WTC11 (cell line): ENCODE data around the gene ARMC6. TPM values are rescaled to one million over a fixed set of nuclear protein-coding genes. Genes with fewer than 3 reads are reported as not detected.

Experiments
- ATAC-seq: fragments of 200-7000 bp; cut with Tn5 transposase; 2 replicates; pipeline ENCODE4 v1.10.0; 2021; ENCODE audit warnings: mild to moderate bottlenecking, moderate library complexity
- CTCF ChIA-PET: fragments of 300-600 bp; sonication (Branson Sonifier 250); formaldehyde crosslinking; loops from one replicate; lab custom pipeline; 2021; ENCODE audit warnings: antibody characterized with exemption; lab: Charles Lee
- POLR2A ChIA-PET: fragments of 350-600 bp; sonication (Branson Sonifier 250); formaldehyde crosslinking; loops from one replicate; lab custom pipeline; 2021; ENCODE audit warnings: antibody characterized with exemption; lab: Charles Lee
- DNase-seq: peaks from one replicate; pipeline ENCODE4 v3.0.0; 2021; ENCODE audit warnings: low spot score
- H3K27ac Mint-ChIP-seq: 2 replicates; pipeline ENCODE4 v1.8.0; 2021; ENCODE audit warnings: mixed read lengths
- H3K27me3 Mint-ChIP-seq: 2 replicates; pipeline ENCODE4 v1.8.0; 2021; ENCODE audit warnings: low read depth, mild to moderate bottlenecking, moderate library complexity, mixed read lengths
- H3K36me3 Mint-ChIP-seq: 2 replicates; pipeline ENCODE4 v1.8.0; 2021; ENCODE audit warnings: mixed read lengths
- H3K4me1 Mint-ChIP-seq: 2 replicates; pipeline ENCODE4 v1.8.0; 2022; ENCODE audit warnings: mixed read lengths
- H3K4me3 Mint-ChIP-seq: 2 replicates; pipeline ENCODE4 v1.8.0; 2021; ENCODE audit warnings: mild to moderate bottlenecking, moderate library complexity, mixed read lengths
- H3K9me3 Mint-ChIP-seq: 2 replicates; pipeline ENCODE4 v1.8.0; 2021; ENCODE audit warnings: mixed read lengths
- ATF6 ChIP-seq: sonication (generic); formaldehyde crosslinking; IDR thresholded peaks from 2 replicates; pipeline ENCODE4 v1.8.1; 2023; ENCODE audit warnings: mild to moderate bottlenecking, missing genetic modification reagents
- E2F1 ChIP-seq: sonication (generic); formaldehyde crosslinking; IDR thresholded peaks from 2 replicates; pipeline ENCODE4 v1.8.0; 2022; ENCODE audit warnings: mild to moderate bottlenecking, missing genetic modification reagents
- EMX1 ChIP-seq: fragments of 250-450 bp; sonication (Bioruptor Pico); IDR thresholded peaks from 2 replicates; pipeline ENCODE4 v1.8.0; 2021; ENCODE audit warnings: mild to moderate bottlenecking
- FOXP1 ChIP-seq: sonication (generic); formaldehyde crosslinking; IDR thresholded peaks from 2 replicates; pipeline ENCODE4 v1.8.0; 2022; ENCODE audit warnings: missing genetic modification reagents, mild to moderate bottlenecking, moderate library complexity, borderline replicate concordance
- GABPB1 ChIP-seq: sonication (generic); formaldehyde crosslinking; IDR thresholded peaks from 2 replicates; pipeline ENCODE4 v1.8.1; 2023; ENCODE audit warnings: mild to moderate bottlenecking, missing genetic modification reagents
- HMGA2 ChIP-seq: fragments of 250-450 bp; sonication (Bioruptor Pico); IDR thresholded peaks from 2 replicates; pipeline ENCODE4 v1.4.0; 2021; ENCODE audit warnings: mild to moderate bottlenecking, moderate library complexity
- JAZF1 ChIP-seq: fragments of 250-450 bp; sonication (Bioruptor Pico); IDR thresholded peaks from 2 replicates; pipeline ENCODE4 v1.9.0; 2021; ENCODE audit warnings: moderate library complexity, mild to moderate bottlenecking, inconsistent platforms
- NFYB ChIP-seq: sonication (generic); formaldehyde crosslinking; conservative IDR thresholded peaks from 2 replicates; pipeline ENCODE4 v1.8.0; 2022; ENCODE audit warnings: low read depth, missing genetic modification reagents
- NR1H2 ChIP-seq: sonication (generic); formaldehyde crosslinking; IDR thresholded peaks from 2 replicates; pipeline ENCODE4 v1.9.0; 2021; ENCODE audit warnings: mild to moderate bottlenecking, moderate library complexity, missing genetic modification reagents
- NR2C2 ChIP-seq: sonication (generic); formaldehyde crosslinking; IDR thresholded peaks from 2 replicates; pipeline ENCODE4 v1.8.0; 2022; ENCODE audit warnings: mild to moderate bottlenecking, missing genetic modification reagents
- NR3C1 ChIP-seq: sonication (generic); formaldehyde crosslinking; conservative IDR thresholded peaks from 2 replicates; pipeline ENCODE4 v1.8.1; 2023; ENCODE audit warnings: low read depth, mild to moderate bottlenecking, missing genetic modification reagents
- OVOL2 ChIP-seq: fragments of 250-450 bp; sonication (Bioruptor Pico); IDR thresholded peaks from 2 replicates; pipeline ENCODE4 v1.9.0; 2021; ENCODE audit warnings: mild to moderate bottlenecking, borderline replicate concordance
- RELA ChIP-seq: sonication (generic); formaldehyde crosslinking; IDR thresholded peaks from 2 replicates; pipeline ENCODE4 v1.8.1; 2022; ENCODE audit warnings: missing genetic modification reagents, mild to moderate bottlenecking, borderline replicate concordance
- SMAD3 ChIP-seq: sonication (generic); formaldehyde crosslinking; IDR thresholded peaks from 2 replicates; pipeline ENCODE4 v1.8.0; 2022; ENCODE audit warnings: missing genetic modification reagents, mild to moderate bottlenecking, borderline replicate concordance
- TP53 ChIP-seq: sonication (generic); formaldehyde crosslinking; IDR thresholded peaks from 2 replicates; pipeline ENCODE4 v1.8.1; 2023; ENCODE audit warnings: mild to moderate bottlenecking, missing genetic modification reagents
- ZNF232 ChIP-seq: sonication (generic); formaldehyde crosslinking; IDR thresholded peaks from 2 replicates; pipeline ENCODE4 v1.8.0; 2022; ENCODE audit warnings: mild to moderate bottlenecking, missing genetic modification reagents
- total RNA-seq: library from RNA; stranded (reverse); gene quantifications from 3 replicates; pipeline ENCODE4 v1.2.3, GENCODE V29; 2021
- TF ChIP-seq, protein P1 (sequence below): fragments of 250-450 bp; sonication (Bioruptor Pico); conservative IDR thresholded peaks from 2 replicates; pipeline ENCODE4 v1.9.0; 2021; ENCODE audit warnings: mild to moderate bottlenecking
- TF ChIP-seq, protein P2 (sequence below): fragments of 250-450 bp; sonication (Bioruptor Pico); IDR thresholded peaks from 2 replicates; pipeline ENCODE4 v1.9.0; 2021; ENCODE audit warnings: moderate library complexity, mild to moderate bottlenecking, inconsistent platforms, borderline replicate concordance
- TF ChIP-seq, protein P3 (sequence below): sonication (generic); formaldehyde crosslinking; IDR thresholded peaks from 2 replicates; pipeline ENCODE4 v1.8.1; 2023; ENCODE audit warnings: mild to moderate bottlenecking, missing genetic modification reagents
- TF ChIP-seq, protein P4 (sequence below): sonication (generic); formaldehyde crosslinking; IDR thresholded peaks from 2 replicates; pipeline ENCODE4 v1.8.0; 2023; ENCODE audit warnings: missing genetic modification reagents
- TF ChIP-seq, protein P5 (sequence below): sonication (generic); formaldehyde crosslinking; IDR thresholded peaks from 2 replicates; pipeline ENCODE4 v1.8.1; 2023; ENCODE audit warnings: mild to moderate bottlenecking, missing genetic modification reagents, borderline replicate concordance
- TF ChIP-seq, protein P6 (sequence below): fragments of 250-450 bp; sonication (Bioruptor Pico); IDR thresholded peaks from 2 replicates; pipeline ENCODE4 v1.9.0; 2021; ENCODE audit warnings: mild to moderate bottlenecking
- TF ChIP-seq, protein P7 (sequence below): fragments of 200-600 bp; IDR thresholded peaks from 2 replicates; pipeline ENCODE4 v1.8.0; 2022; ENCODE audit warnings: antibody characterized with exemption

The ARMC6 gene
- total RNA-seq, 1 experiment from 2014 or later = 58.8 TPM

DNA sequence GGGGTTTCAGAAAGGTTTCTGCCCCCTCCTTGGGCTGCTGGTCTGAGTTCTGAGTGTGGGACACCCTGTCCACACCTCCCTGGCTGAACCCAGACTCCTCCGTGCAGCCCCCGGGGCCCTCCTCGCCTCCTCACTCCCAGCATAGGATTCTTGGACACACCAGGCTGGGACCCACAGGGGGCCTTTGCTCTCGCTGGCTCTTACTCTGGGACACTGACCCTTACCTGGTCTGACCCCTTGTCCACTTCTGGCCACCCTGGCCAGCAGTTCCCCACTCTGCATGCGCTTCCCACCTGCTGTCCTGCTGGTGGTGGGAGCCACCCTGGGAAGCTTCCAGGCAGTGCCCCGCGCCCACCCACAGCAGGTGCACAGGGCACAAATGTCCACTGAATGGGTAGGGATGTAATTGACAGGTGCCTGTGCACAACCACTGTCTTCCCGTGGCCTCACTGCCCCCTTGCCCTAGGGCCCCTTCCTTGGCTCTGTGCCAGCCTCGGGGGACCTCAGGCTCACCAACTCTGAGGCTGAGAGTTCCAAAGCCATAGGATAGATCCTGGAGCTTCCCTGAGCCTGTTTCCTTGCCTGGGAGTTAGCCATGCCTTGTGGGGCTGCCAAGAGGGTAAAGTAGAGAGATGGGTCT lies 23.4 kb downstream of the ARMC6 start (continued):
- TF ChIP-seq EMX1 = no peak
- TF ChIP-seq, protein P1, sequence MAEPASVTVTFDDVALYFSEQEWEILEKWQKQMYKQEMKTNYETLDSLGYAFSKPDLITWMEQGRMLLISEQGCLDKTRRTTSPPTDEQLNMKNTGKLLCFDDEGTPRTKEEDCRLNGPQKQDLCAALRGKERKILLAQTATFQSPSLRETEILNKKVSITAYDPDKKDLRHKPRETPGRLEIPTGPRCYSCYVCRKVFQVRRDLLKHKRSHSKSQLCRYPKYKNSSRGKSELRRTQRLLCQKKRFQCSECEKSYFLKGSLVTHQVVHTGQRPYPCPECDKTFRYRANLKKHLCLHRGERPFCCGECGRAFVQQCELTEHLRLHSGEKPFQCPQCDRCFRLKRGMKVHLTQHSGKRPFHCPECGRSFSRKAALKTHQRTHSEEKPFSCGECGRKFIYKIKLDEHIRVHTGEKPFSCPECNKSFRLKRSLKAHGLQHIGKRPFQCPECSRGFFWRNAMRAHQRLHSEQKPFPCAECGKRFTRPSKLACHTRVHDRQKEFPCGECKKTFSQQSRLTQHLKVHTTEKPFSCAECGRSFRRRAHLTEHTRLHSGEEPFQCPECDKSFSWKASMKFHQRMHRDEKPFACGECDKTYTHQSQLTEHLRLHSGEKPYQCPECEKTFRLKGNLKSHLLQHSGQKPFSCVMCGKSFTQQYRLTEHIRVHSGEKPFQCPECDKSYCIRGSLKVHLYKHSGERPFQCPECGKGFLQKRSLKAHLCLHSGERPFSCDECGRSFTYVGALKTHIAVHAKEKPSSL (CRISPR knock-in tag) = no peak
- no peak for TF ChIP-seq NR1H2 (CRISPR knock-in tag)
- no peak for TF ChIP-seq JAZF1
- no peak for TF ChIP-seq NFYB (CRISPR knock-in tag)
- TF ChIP-seq, protein P2, sequence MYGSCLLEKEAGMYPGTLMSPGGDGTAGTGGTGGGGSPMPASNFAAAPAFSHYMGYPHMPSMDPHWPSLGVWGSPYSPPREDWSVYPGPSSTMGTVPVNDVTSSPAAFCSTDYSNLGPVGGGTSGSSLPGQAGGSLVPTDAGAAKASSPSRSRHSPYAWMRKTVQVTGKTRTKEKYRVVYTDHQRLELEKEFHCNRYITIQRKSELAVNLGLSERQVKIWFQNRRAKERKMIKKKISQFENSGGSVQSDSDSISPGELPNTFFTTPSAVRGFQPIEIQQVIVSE = no peak
- TF ChIP-seq, protein P3, sequence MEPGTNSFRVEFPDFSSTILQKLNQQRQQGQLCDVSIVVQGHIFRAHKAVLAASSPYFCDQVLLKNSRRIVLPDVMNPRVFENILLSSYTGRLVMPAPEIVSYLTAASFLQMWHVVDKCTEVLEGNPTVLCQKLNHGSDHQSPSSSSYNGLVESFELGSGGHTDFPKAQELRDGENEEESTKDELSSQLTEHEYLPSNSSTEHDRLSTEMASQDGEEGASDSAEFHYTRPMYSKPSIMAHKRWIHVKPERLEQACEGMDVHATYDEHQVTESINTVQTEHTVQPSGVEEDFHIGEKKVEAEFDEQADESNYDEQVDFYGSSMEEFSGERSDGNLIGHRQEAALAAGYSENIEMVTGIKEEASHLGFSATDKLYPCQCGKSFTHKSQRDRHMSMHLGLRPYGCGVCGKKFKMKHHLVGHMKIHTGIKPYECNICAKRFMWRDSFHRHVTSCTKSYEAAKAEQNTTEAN (CRISPR knock-in tag) = no peak
- no peak for TF ChIP-seq FOXP1 (CRISPR knock-in tag)
- no peak for TF ChIP-seq TP53 (CRISPR knock-in tag)
- TF ChIP-seq, protein P4, sequence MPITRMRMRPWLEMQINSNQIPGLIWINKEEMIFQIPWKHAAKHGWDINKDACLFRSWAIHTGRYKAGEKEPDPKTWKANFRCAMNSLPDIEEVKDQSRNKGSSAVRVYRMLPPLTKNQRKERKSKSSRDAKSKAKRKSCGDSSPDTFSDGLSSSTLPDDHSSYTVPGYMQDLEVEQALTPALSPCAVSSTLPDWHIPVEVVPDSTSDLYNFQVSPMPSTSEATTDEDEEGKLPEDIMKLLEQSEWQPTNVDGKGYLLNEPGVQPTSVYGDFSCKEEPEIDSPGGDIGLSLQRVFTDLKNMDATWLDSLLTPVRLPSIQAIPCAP (CRISPR knock-in tag) = no peak
- TF ChIP-seq, protein P5, sequence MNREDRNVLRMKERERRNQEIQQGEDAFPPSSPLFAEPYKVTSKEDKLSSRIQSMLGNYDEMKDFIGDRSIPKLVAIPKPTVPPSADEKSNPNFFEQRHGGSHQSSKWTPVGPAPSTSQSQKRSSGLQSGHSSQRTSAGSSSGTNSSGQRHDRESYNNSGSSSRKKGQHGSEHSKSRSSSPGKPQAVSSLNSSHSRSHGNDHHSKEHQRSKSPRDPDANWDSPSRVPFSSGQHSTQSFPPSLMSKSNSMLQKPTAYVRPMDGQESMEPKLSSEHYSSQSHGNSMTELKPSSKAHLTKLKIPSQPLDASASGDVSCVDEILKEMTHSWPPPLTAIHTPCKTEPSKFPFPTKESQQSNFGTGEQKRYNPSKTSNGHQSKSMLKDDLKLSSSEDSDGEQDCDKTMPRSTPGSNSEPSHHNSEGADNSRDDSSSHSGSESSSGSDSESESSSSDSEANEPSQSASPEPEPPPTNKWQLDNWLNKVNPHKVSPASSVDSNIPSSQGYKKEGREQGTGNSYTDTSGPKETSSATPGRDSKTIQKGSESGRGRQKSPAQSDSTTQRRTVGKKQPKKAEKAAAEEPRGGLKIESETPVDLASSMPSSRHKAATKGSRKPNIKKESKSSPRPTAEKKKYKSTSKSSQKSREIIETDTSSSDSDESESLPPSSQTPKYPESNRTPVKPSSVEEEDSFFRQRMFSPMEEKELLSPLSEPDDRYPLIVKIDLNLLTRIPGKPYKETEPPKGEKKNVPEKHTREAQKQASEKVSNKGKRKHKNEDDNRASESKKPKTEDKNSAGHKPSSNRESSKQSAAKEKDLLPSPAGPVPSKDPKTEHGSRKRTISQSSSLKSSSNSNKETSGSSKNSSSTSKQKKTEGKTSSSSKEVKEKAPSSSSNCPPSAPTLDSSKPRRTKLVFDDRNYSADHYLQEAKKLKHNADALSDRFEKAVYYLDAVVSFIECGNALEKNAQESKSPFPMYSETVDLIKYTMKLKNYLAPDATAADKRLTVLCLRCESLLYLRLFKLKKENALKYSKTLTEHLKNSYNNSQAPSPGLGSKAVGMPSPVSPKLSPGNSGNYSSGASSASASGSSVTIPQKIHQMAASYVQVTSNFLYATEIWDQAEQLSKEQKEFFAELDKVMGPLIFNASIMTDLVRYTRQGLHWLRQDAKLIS (CRISPR knock-in tag) = no peak
- no peak for TF ChIP-seq NR2C2 (CRISPR knock-in tag)
- TF ChIP-seq ATF6 (CRISPR knock-in tag) = no peak
- TF ChIP-seq, protein P6, sequence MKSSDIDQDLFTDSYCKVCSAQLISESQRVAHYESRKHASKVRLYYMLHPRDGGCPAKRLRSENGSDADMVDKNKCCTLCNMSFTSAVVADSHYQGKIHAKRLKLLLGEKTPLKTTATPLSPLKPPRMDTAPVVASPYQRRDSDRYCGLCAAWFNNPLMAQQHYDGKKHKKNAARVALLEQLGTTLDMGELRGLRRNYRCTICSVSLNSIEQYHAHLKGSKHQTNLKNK (CRISPR knock-in tag) = no peak

DNA sequence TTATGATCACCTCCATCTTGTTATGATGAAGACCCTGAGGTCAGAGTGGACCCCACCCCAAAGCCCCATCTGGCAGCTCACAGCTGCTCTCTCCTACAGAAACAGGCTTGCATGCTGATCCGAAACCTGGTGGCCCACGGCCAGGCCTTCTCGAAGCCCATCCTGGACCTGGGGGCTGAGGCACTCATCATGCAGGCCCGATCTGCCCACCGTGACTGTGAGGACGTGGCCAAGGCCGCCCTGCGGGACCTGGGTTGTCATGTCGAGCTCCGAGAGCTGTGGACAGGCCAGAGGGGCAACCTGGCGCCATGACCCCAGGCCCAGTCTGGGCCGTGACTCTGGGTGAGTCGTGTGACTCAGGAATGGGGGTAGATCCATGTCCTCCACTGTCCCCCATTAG lies 23.9 kb downstream of the ARMC6 start:
- ATAC-seq (no peak), DNase-seq (no peak)
- no peaks in the 10 kb centered on the region for H3K4me1 Mint-ChIP-seq
- H3K36me3 Mint-ChIP-seq = peaks cover 31% of the 10 kb centered on the region
- no peaks in the 10 kb centered on the region for H3K9me3 Mint-ChIP-seq
- peaks cover 8% of the 10 kb centered on the region for H3K27me3 Mint-ChIP-seq
- ChIA-PET POLR2A (no interaction called here), CTCF (no interaction called here)
- no peak overlapping the region for H3K27ac Mint-ChIP-seq
- no peak overlapping the region for H3K4me3 Mint-ChIP-seq
- TF ChIP-seq, protein P7, sequence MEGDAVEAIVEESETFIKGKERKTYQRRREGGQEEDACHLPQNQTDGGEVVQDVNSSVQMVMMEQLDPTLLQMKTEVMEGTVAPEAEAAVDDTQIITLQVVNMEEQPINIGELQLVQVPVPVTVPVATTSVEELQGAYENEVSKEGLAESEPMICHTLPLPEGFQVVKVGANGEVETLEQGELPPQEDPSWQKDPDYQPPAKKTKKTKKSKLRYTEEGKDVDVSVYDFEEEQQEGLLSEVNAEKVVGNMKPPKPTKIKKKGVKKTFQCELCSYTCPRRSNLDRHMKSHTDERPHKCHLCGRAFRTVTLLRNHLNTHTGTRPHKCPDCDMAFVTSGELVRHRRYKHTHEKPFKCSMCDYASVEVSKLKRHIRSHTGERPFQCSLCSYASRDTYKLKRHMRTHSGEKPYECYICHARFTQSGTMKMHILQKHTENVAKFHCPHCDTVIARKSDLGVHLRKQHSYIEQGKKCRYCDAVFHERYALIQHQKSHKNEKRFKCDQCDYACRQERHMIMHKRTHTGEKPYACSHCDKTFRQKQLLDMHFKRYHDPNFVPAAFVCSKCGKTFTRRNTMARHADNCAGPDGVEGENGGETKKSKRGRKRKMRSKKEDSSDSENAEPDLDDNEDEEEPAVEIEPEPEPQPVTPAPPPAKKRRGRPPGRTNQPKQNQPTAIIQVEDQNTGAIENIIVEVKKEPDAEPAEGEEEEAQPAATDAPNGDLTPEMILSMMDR = no peak
- no peak for TF ChIP-seq NR3C1 (CRISPR knock-in tag)
- TF ChIP-seq ZNF232 (CRISPR knock-in tag) = no peak
- TF ChIP-seq GABPB1 (CRISPR knock-in tag) = no peak
- no peak for TF ChIP-seq RELA (CRISPR knock-in tag)
- TF ChIP-seq OVOL2 (CRISPR knock-in tag) = no peak
- no peak for TF ChIP-seq SMAD3 (CRISPR knock-in tag)
- TF ChIP-seq HMGA2 (CRISPR knock-in tag) = no peak
- TF ChIP-seq E2F1 = no peak
- TF ChIP-seq EMX1 = no peak
